Left ventricle myocardium inferior (tissue), 1 donor: Measurements from ENCODE around the gene DNAH2. TPM values are rescaled to one million over a fixed set of nuclear protein-coding genes. Genes with fewer than 3 reads are reported as not detected.

Source experiments
- DNase-seq: peaks from one replicate; pipeline ENCODE4 v3.0.0-alpha.2; 2020
- H3K27ac ChIP-seq: fragments of 200-600 bp; replicated peaks from 2 replicates; pipeline ENCODE4 v1.8.0; 2021
- H3K27me3 ChIP-seq: fragments of 200-600 bp; 2 replicates; pipeline ENCODE4 v1.8.0; 2021; ENCODE audit warnings: low read depth
- H3K36me3 ChIP-seq: fragments of 200-600 bp; 2 replicates; pipeline ENCODE4 v1.8.0; 2021
- H3K4me1 ChIP-seq: fragments of 200-600 bp; 2 replicates; pipeline ENCODE4 v1.8.0; 2021
- H3K4me3 ChIP-seq: fragments of 200-600 bp; 2 replicates; pipeline ENCODE4 v1.8.0; 2021; ENCODE audit warnings: mild to moderate bottlenecking, moderate library complexity
- H3K9me3 ChIP-seq: fragments of 200-600 bp; replicated peaks from 2 replicates; pipeline ENCODE4 v1.8.0; 2021
- CTCF ChIP-seq: fragments of 200-600 bp; IDR thresholded peaks from 2 replicates; pipeline ENCODE4 v1.8.0; 2021; ENCODE audit warnings: antibody characterized with exemption, mild to moderate bottlenecking, borderline replicate concordance
- intact Hi-C: fragments of 100-400 bp; cut with micrococcal nuclease; formaldehyde crosslinking; loops from one replicate; pipeline ENCODE4 v1.11.0; 2022
- total RNA-seq: library from RNA; stranded (reverse); fragmentation: NEBNext Ultra II Directional; extraction: Animal tissue kit (Norgen Biotek cat#: 25700); gene quantifications from one replicate; pipeline ENCODE4 v1.2.1, GENCODE V29; 2021
- donor health status: DM: no; HTN: yes; CAD: no; lungs with severe emphysema.

The DNAH2 gene
- total RNA-seq, 1 donor from 2014 or later, result 0.33 TPM

- no peaks in the 10 kb centered on the region for H3K4me1 ChIP-seq
- H3K27ac ChIP-seq, result no peak overlapping the region
- no peak for TF ChIP-seq CTCF
- no peaks in the 10 kb centered on the region for H3K36me3 ChIP-seq
- H3K27me3 ChIP-seq, result peaks cover 45% of the 10 kb centered on the region
- no peak overlapping the region for H3K4me3 ChIP-seq
- H3K9me3 ChIP-seq, result no peaks in the 10 kb centered on the region
- intact Hi-C loops, result no loop called here
- no peak for DNase-seq
These were observed 64.7 kb downstream of the DNAH2 start for GRCh38 chr17:7782240-7782639.

GRCh38 chr17:7786866-7787265 is 69.3 kb downstream of the DNAH2 start:
- no peak overlapping the region for H3K27ac ChIP-seq
- H3K4me3 ChIP-seq, result no peak overlapping the region
- intact Hi-C loops, result no loop called here
- TF ChIP-seq CTCF, result no peak
- H3K27me3 ChIP-seq, result peaks cover 9% of the 10 kb centered on the region
- H3K36me3 ChIP-seq, result no peaks in the 10 kb centered on the region
- no peaks in the 10 kb centered on the region for H3K4me1 ChIP-seq
- H3K9me3 ChIP-seq, result no peaks in the 10 kb centered on the region
- no peak for DNase-seq

GRCh38 chr17:7789131-7789530 is 71.6 kb downstream of the DNAH2 start:
- intact Hi-C loops, result no loop called here
- Histone ChIP-seq H3K4me1 (no peaks in the 10 kb centered on the region), H3K27me3 (peaks cover 6% of the 10 kb centered on the region), H3K36me3 (no peaks in the 10 kb centered on the region), H3K27ac (no peak overlapping the region), H3K4me3 (no peak overlapping the region), H3K9me3 (no peaks in the 10 kb centered on the region)
- no peak for DNase-seq
- TF ChIP-seq CTCF, result no peak

GRCh38 chr17:7790150-7790549 is 72.6 kb downstream of the DNAH2 start:
- Histone ChIP-seq H3K9me3 (no peaks in the 10 kb centered on the region), H3K27me3 (peaks cover 13% of the 10 kb centered on the region), H3K27ac (no peak overlapping the region), H3K4me1 (no peaks in the 10 kb centered on the region), H3K4me3 (no peak overlapping the region), H3K36me3 (no peaks in the 10 kb centered on the region)
- no peak for DNase-seq
- intact Hi-C loops, result no loop called here
- no peak for TF ChIP-seq CTCF

- H3K36me3 ChIP-seq, result no peaks in the 10 kb centered on the region
- DNase-seq, result no peak
- H3K9me3 ChIP-seq, result no peaks in the 10 kb centered on the region
- no peak overlapping the region for H3K4me3 ChIP-seq
- intact Hi-C loops, result no loop called here
- no peak for TF ChIP-seq CTCF
- peaks cover 14% of the 10 kb centered on the region for H3K27me3 ChIP-seq
- no peaks in the 10 kb centered on the region for H3K4me1 ChIP-seq
- H3K27ac ChIP-seq, result no peak overlapping the region
These were observed 75.1 kb downstream of the DNAH2 start for GRCh38 chr17:7792611-7793010.

GRCh38 chr17:7794075-7794663 is 76.6 kb downstream of the DNAH2 start:
- intact Hi-C loops, result no loop called here
- no peaks in the 10 kb centered on the region for H3K36me3 ChIP-seq
- TF ChIP-seq CTCF, result no peak
- H3K9me3 ChIP-seq, result no peaks in the 10 kb centered on the region
- DNase-seq, result no peak
- H3K4me3 ChIP-seq, result no peak overlapping the region
- H3K27ac ChIP-seq, result no peak overlapping the region
- peaks cover 23% of the 10 kb centered on the region for H3K27me3 ChIP-seq
- H3K4me1 ChIP-seq, result no peaks in the 10 kb centered on the region
